Stimulated activated CD4-positive, alpha-beta T cell treated with anti-CD3 and anti-CD28 coated beads, Interleukin-12 subunit alpha, Interleukin-12 subunit beta, amount 100 ng/mL, for 48 hours (primary cell): ENCODE measurements around the gene ZFYVE1.
"Not testable (repeated sequence)": the region's sequence is repeated elsewhere in the genome, so short reads cannot be mapped to it uniquely, and the experiment has no call there.

Source experiments
- DNase-seq, 3 donors: peaks; one replicate each; pipeline ENCODE4 v3.0.0-alpha.2; 2020; ENCODE audit warnings: low read depth in 2 of 3, low spot score in 1 of 3

The ZFYVE1 gene

GRCh38 chr14:73003681-73004080 is 23.2 kb downstream of the ZFYVE1 start:
- no peak for DNase-seq

DNA sequence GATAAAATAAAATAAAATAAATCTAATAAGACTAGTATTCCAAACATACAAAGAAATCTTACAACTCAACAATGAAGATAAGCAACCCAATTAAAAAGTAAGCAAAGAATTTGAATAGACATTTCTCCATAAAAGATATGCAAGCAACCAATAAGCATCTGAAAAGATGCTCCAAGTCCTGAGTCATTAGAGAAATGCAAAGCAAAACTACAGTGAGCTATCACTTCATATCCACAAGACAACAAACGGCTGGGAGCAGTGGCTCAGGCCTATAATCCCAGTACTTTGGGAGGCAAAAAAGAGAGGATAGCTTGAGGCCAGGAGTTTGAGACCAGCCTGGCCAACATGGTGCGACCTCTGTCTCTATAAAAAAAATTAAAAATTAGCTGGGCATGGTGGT is 26.8 kb downstream of the ZFYVE1 start:
- DNase-seq: no peak

- no peak for DNase-seq
Measured at GRCh38 chr14:72999316-72999715, 27.6 kb downstream of the ZFYVE1 start.

- no peak for DNase-seq
Measured at GRCh38 chr14:72998252-72998903, 28.5 kb downstream of the ZFYVE1 start.

- no peak for DNase-seq
Measured at GRCh38 chr14:72996916-72997315, 30.0 kb downstream of the ZFYVE1 start.

DNA sequence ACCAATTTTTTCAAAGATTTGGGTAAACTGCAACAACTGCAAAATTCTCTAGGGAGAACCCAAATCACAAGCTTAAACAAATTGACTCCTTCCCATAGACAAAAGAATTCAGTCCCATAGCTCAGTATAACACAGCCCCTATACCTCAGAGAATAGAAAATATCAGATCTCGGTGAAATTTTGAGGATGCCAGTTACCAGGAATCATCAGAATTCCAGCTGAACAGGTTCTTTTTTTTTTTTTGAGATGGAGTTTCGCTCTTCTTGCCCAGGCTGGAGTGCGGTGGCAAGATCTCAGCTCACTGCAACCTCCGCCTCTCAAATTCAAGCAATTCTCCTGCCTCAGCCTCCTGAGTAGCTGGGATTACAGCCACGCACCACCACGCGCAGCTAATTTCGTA is 36.7 kb downstream of the ZFYVE1 start:
- no peak for DNase-seq

DNA sequence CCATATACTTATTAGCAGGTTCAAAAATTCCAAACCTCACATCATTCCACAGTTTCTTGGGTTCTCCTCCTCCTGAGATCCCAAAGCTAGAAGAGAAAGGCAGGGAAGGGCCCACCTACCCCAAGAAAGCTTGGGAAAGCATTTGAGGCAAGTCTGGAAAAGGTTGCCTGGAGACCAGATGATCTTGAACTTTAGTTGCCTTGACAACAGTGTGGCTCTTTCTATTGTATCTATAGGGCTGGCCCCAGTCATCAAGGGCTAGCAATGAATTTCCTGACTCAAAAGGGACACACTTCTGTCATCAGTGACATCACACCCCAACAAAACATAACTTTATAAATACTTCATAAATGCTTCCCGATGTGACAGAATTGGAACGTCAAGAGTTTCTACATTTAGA is 40.0 kb downstream of the ZFYVE1 start:
- no peak for DNase-seq

GRCh38 chr14:72986214-72986613 is 40.7 kb downstream of the ZFYVE1 start:
- DNase-seq: no peak

- DNase-seq: no peak
Measured at GRCh38 chr14:72982146-72982708, 44.7 kb downstream of the ZFYVE1 start.

GRCh38 chr14:72980863-72981262 is 46.0 kb downstream of the ZFYVE1 start:
- no peak for DNase-seq

GRCh38 chr14:72978856-72979255 is 48.0 kb downstream of the ZFYVE1 start:
- no peak for DNase-seq

DNA sequence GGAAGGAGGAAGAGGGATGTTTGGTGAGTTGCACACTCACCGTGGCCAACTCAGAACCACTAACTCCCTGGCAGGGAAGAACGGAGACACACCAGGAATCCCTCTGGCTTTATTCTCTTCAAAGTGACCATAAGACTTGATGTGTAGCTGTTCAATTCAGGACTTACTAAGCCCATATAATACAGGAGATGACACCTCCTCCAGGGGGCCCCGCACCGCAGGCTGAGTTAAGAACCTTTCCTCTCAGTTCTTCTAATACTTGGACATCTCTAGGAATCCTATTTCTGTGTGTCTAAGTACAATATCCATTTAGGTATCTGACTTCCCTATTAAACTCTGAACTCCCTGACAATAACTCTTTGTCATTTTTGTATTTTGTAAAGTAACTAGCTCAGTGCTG is 51.1 kb downstream of the ZFYVE1 start:
- DNase-seq: peak in 1 of 3 donors; percentile 3

DNA sequence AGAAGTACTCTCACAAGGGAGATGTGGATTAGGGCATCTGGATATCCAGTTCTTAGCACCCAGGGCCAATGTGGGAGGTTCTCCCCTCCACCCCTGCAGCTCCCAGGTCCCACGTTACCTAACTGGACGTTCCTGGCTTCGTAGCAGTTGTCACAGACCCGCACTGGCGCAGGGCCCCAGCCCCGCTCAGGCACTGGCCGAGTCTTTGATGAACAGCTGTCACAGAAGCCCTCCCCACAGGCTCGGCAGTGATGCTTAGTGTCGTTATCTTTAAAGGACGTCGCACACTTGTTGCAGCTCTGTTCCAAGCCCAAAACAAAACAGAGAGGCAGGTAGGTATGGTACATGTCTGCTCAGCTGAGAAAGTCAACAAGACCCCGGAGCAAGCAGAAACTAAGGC is 52.2 kb downstream of the ZFYVE1 start:
- DNase-seq: no peak

DNA sequence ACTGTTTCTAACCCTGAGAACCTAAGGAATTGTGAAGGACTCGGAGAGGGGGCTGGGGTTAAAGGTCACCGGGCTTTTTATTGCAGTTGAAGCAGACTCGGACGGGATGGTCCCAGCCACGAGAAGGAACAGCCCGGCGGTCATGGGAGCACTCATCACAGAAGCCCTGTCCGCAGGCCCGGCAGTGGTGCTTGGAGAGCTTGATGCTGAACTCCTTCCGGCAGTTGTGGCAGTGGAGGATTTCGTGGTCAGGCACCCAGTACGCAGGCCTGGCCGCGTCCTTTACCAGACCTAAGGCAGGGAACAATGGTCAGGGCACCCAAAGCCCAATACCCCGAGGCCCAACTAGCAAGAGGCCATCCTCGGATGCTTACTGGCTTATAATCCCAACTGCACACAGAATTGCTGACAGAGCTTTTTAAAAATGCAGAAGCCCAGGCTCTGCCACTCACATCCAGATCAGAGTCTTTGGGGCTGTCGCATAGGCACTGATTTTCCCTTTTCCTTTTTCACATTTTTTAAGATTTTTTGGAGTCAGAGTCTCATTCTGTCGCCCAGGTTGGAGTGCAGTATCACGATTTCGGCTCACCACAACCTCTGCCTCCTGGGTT is 56.0 kb downstream of the ZFYVE1 start:
- no peak for DNase-seq

GRCh38 chr14:72970058-72970630 is 56.8 kb downstream of the ZFYVE1 start:
- DNase-seq: no peak

DNA sequence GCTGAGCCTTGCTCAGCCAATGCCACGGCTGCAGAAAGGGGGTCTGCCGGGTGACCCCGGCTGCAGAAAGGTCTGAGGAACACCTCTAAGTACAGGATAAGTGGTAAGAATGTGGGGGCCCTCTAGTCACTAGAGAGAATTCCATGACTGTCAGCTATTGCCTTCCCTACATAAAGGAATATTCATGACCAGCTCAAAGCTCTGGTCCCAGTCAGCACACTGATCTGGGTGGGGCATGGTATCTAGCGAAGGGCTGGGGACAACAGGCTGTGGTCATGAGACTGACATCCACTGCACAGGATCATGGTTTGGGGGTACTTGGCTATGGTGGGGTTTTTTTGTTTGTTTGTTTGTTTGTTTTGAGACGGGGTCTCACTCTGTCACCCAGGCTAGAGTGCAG is 58.6 kb downstream of the ZFYVE1 start:
- DNase-seq: no peak

- DNase-seq: no peak
Measured at GRCh38 chr14:72966038-72966437, 60.9 kb downstream of the ZFYVE1 start.

- no peak for DNase-seq
Measured at GRCh38 chr14:72965249-72965648, 61.7 kb downstream of the ZFYVE1 start.

GRCh38 chr14:72962829-72963312 is 64.0 kb downstream of the ZFYVE1 start:
- no peak for DNase-seq

GRCh38 chr14:72962336-72962754 is 64.6 kb downstream of the ZFYVE1 start:
- DNase-seq: not testable (repeated sequence)

DNA sequence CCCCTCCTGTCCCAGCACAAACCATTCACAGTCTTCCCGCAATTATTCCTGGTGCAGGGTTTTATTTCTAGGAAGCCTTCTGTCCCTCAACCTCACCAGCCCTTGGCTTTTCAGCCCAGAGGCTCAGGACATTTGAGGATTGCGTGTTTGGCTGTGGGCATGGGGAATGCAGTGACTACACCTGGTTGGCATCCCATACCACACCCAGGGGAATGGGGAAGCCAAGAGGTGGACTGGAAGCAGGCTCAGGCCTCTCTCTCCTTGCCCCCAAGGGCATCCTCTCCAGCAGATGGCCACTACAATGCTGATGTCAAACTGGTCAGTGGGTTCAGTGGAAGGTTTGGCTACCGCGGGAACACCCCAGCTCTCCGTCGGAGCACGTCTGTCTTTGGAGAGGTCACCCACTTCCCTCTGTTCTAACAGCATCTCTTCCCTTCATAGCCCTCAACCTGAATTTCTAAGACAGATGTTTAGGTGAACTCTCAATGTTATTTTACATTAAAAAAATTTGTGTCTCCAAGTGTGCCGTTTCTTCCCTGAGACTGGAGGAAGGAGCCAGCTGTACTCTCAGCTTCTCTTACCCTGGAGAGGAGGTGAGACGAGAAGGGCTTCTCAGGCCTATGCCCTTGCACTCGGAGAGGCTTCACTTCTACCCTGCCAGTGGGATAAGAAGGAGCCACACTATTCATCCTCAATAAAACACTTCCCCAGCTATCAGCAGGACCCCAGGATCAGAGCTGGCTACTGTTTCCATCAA is 65.1 kb downstream of the ZFYVE1 start:
- no peak for DNase-seq

- DNase-seq: not testable (repeated sequence)
Measured at GRCh38 chr14:72961016-72961415, 65.9 kb downstream of the ZFYVE1 start.
